K562 (cell line): ENCODE results near the gene ST3GAL3. TPM values are rescaled to one million over a fixed set of nuclear protein-coding genes. Genes with fewer than 3 reads are reported as not detected.
A peak's percentile ranks its signal among the peaks of the same experiment; 100 is the strongest.

Experiments
- ARID1B ChIP-seq: fragments of 450-650 bp; IDR thresholded peaks from 2 replicates; pipeline ENCODE4 v1.6.1; 2016; ENCODE audit warnings: antibody characterized with exemption, mild to moderate bottlenecking, inconsistent platforms
- CBFA2T3 ChIP-seq: fragments of 450-650 bp; IDR thresholded peaks from 2 replicates; pipeline ENCODE4 v1.6.1; 2017
- CTBP1 ChIP-seq: fragments of 450-650 bp; IDR thresholded peaks from 2 replicates; pipeline ENCODE4 v1.6.1; 2016; ENCODE audit warnings: borderline replicate concordance
- FOXJ2 ChIP-seq: fragments of 200-800 bp; sonication (Bioruptor generic); IDR thresholded peaks from 2 replicates; pipeline ENCODE4 v1.6.1; 2016; ENCODE audit warnings: missing genetic modification characterization, missing compliant biosample characterization
- MEF2D ChIP-seq: conservative IDR thresholded peaks from 2 replicates; pipeline ENCODE4 v1.6.1; 2016; ENCODE audit warnings: low read depth, missing genetic modification characterization, missing compliant biosample characterization
- MXI1 ChIP-seq: IDR thresholded peaks from 2 replicates; pipeline ENCODE4 v1.6.1; 2011; ENCODE audit warnings: low read depth, mild to moderate bottlenecking, improper control_type of control experiment, low read length
- POLR2AphosphoS5 ChIP-seq: IDR thresholded peaks from 2 replicates; pipeline ENCODE4 v1.6.1; 2011; ENCODE audit warnings: mild to moderate bottlenecking, low read depth, low read length, moderate library complexity; ENCODE audit not compliant: control insufficient read depth, insufficient read depth
- RBM14 ChIP-seq: fragments of 200-400 bp; formaldehyde crosslinking; IDR thresholded peaks from 2 replicates; pipeline ENCODE4 v1.6.1; 2018; ENCODE audit warnings: low read depth, mild to moderate bottlenecking, low read length, moderate library complexity, borderline replicate concordance; ENCODE audit not compliant: insufficient read depth
- SIN3B ChIP-seq: fragments of 450-650 bp; IDR thresholded peaks from 2 replicates; pipeline ENCODE4 v1.6.1; 2017; ENCODE audit warnings: low read depth, mild to moderate bottlenecking, moderate library complexity
- TAL1 ChIP-seq: fragments of 450-650 bp; IDR thresholded peaks from 2 replicates; pipeline ENCODE4 v1.6.1; 2016; ENCODE audit warnings: mild to moderate bottlenecking
- ZNF134 ChIP-seq: fragments of 250-450 bp; sonication (Bioruptor Pico); conservative IDR thresholded peaks from 2 replicates; pipeline ENCODE4 v1.4.0; 2020
- ZNF384 ChIP-seq: IDR thresholded peaks from 2 replicates; pipeline ENCODE4 v1.6.1; 2012; ENCODE audit warnings: low read depth, low read length, improper control_type of control experiment
- ZNF431 ChIP-seq: sonication (generic); formaldehyde crosslinking; IDR thresholded peaks from 2 replicates; pipeline ENCODE4 v1.8.0; 2022; ENCODE audit warnings: mild to moderate bottlenecking, missing genetic modification reagents
- polyA plus RNA-seq, 8 experiments: library from polyadenylated mRNA; depleted of rRNA in 4 of 8; stranded (reverse) in 5 of 8; unstranded in 3 of 8; fragments of >200 nt; fragmentation: Nextera tagmentation in 2 of 8; fragmentation: Illumina TruSeq in 1 of 8; extraction: Ambion mirVana in 2 of 8; extraction: Trizol in 1 of 8; gene quantifications; 2 replicates each; pipeline versions ENCODE4 v1.2.1 to v1.2.3, GENCODE V29; 2011 to 2014; ENCODE audit warnings: inconsistent platforms in 1 of 8, missing spikeins in 1 of 8
- total RNA-seq, 7 experiments: library from RNA; depleted of rRNA in 6 of 7; stranded (reverse); fragments of >200 nt in 6 of 7; fragmentation: Illumina TruSeq in 2 of 7; extraction: Trizol in 2 of 7; gene quantifications; 2 replicates each; pipeline versions ENCODE4 v1.2.1 to v1.2.3, GENCODE V29; 2011 to 2021; ENCODE audit warnings: low replicate concordance in 1 of 7
- TF ChIP-seq, protein P1 (sequence below), 2 experiments: IDR thresholded peaks; 2 replicates each; pipeline ENCODE4 v1.6.1; 2012; ENCODE audit warnings: improper control_type of control experiment in 2 of 2, low read depth in 2 of 2, low read length in 2 of 2, borderline replicate concordance in 1 of 2
- TF ChIP-seq, protein P2 (sequence below): fragments of 450-650 bp; conservative IDR thresholded peaks from 2 replicates; pipeline ENCODE4 v1.6.1; 2016; ENCODE audit warnings: missing genetic modification characterization, low read depth, mild to moderate bottlenecking, control low read depth, missing compliant biosample characterization
- TF ChIP-seq, protein P3 (sequence below): fragments of 450-650 bp; conservative IDR thresholded peaks from 2 replicates; pipeline ENCODE4 v1.6.1; 2016; ENCODE audit warnings: missing genetic modification characterization, low read depth, mild to moderate bottlenecking, missing compliant biosample characterization, moderate library complexity

The ST3GAL3 gene
- total and polyA plus RNA-seq, 9 of the 15 experiments (the other 6 are each of a cell fraction or from before 2014, with no cell fraction given) = 1.2 to 18.9 (median 11.0) TPM

DNA sequence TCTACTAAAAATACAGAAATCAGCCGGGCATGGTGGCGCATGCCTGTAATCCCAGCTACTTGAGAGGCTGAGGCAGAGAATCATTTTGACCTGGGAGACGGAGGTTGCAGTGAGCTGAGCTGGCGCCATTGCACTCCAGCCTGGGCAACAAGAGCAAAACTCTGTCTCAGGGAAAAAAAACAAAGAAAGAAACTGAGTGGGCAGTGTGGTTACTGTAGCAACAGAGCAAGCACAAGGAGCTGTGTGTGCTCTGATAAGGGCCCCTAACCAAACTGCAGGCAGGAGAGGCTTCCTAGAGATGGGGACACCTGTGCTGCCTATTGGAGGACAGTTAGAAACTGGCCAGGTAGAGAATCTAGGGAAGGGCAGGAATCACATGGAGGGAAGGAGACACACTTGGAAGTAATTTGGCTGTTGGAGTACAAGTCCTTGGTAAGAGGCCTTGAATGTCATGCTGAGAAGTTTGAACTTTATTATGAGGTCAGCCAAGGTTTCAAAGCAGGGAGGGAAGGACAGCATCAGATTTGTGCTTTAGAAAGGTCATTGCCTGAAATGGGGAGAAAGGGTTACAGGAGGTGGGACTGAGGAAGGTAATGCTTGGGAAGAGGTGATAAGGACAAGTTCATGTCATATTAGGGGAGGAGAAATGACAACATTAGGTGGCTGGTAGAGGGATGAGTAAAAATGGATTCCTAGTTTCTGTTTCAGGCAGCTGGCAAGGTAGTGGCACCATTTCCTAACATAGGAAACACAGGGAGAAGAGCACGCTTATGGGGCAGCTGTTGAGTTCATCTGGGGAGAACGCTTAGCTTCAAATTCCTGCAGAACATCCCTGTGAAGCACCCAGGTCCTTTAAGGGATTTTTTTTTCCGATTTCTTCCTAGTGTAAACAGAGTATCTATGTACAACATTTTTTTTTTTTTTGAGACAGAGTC lies 157.0 kb downstream of the ST3GAL3 start (continued):
- TF ChIP-seq, protein P1, sequence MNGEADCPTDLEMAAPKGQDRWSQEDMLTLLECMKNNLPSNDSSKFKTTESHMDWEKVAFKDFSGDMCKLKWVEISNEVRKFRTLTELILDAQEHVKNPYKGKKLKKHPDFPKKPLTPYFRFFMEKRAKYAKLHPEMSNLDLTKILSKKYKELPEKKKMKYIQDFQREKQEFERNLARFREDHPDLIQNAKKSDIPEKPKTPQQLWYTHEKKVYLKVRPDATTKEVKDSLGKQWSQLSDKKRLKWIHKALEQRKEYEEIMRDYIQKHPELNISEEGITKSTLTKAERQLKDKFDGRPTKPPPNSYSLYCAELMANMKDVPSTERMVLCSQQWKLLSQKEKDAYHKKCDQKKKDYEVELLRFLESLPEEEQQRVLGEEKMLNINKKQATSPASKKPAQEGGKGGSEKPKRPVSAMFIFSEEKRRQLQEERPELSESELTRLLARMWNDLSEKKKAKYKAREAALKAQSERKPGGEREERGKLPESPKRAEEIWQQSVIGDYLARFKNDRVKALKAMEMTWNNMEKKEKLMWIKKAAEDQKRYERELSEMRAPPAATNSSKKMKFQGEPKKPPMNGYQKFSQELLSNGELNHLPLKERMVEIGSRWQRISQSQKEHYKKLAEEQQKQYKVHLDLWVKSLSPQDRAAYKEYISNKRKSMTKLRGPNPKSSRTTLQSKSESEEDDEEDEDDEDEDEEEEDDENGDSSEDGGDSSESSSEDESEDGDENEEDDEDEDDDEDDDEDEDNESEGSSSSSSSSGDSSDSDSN (IDR thresholded peaks at IDR 0.05; ENCODE audit: borderline replicate concordance in 1 of 2, low read depth in 2 of 2, low read length in 2 of 2) = no peak
- TF ChIP-seq ZNF431 (CRISPR knock-in tag) = no peak
- TF ChIP-seq TAL1 = peak; percentile 60
- TF ChIP-seq POLR2AphosphoS5 = peak; percentile 47; the same call in 1 of the 2 replicates
- TF ChIP-seq SIN3B = no peak
- peak; percentile 49; the same call in 1 of the 2 replicates for TF ChIP-seq MXI1
- 0 out of 2 replicates have a peak, but pooled peaks have one; percentile 58 for TF ChIP-seq CTBP1
- TF ChIP-seq FOXJ2 (tag) = peak; percentile 91
- TF ChIP-seq, protein P2, sequence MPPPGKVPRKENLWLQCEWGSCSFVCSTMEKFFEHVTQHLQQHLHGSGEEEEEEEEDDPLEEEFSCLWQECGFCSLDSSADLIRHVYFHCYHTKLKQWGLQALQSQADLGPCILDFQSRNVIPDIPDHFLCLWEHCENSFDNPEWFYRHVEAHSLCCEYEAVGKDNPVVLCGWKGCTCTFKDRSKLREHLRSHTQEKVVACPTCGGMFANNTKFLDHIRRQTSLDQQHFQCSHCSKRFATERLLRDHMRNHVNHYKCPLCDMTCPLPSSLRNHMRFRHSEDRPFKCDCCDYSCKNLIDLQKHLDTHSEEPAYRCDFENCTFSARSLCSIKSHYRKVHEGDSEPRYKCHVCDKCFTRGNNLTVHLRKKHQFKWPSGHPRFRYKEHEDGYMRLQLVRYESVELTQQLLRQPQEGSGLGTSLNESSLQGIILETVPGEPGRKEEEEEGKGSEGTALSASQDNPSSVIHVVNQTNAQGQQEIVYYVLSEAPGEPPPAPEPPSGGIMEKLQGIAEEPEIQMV (tag) = 0 out of 2 replicates have a peak, but pooled peaks have one; percentile 15
- TF ChIP-seq MEF2D (tag) = 0 out of 2 replicates have a peak, but pooled peaks have one; percentile 57
- TF ChIP-seq, protein P3, sequence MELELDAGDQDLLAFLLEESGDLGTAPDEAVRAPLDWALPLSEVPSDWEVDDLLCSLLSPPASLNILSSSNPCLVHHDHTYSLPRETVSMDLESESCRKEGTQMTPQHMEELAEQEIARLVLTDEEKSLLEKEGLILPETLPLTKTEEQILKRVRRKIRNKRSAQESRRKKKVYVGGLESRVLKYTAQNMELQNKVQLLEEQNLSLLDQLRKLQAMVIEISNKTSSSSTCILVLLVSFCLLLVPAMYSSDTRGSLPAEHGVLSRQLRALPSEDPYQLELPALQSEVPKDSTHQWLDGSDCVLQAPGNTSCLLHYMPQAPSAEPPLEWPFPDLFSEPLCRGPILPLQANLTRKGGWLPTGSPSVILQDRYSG (tag) = 0 out of 2 replicates have a peak, but pooled peaks have one; percentile 64
- TF ChIP-seq ARID1B = peak; percentile 83
- peak; percentile 83 for TF ChIP-seq ZNF384
- TF ChIP-seq ZNF134 = no peak
- peak; percentile 80 for TF ChIP-seq CBFA2T3
- TF ChIP-seq RBM14 = no peak
